Measurements from ENCODE around the gene SEC24A. TPM values are rescaled to one million over a fixed set of nuclear protein-coding genes. Genes with fewer than 3 reads are reported as not detected.
"Not testable (repeated sequence)": the region's sequence is repeated elsewhere in the genome, so short reads cannot be mapped to it uniquely, and the experiment has no call there.

The SEC24A gene
- total RNA-seq (2014; rRNA removed) (5.6 and 7.7 TPM in 2 replicates), Bru-seq, nascent RNA (percentile 74 among the genes with signal in this experiment), BruChase-seq, experiment 1, labeled RNA remaining after a 6-hour chase (percentile 87 among the genes with signal in this experiment), BruChase-seq, experiment 2, labeled RNA remaining after a 2-hour chase (percentile 83 among the genes with signal in this experiment)
- long read RNA-seq, full-length matches to known transcripts, result 15 of 36 reads
- long read RNA-seq, partial matches to known transcripts, result 12 of 36 reads
- long read RNA-seq, other reads (novel, unspliced or antisense), result 9 of 36 reads

DNA sequence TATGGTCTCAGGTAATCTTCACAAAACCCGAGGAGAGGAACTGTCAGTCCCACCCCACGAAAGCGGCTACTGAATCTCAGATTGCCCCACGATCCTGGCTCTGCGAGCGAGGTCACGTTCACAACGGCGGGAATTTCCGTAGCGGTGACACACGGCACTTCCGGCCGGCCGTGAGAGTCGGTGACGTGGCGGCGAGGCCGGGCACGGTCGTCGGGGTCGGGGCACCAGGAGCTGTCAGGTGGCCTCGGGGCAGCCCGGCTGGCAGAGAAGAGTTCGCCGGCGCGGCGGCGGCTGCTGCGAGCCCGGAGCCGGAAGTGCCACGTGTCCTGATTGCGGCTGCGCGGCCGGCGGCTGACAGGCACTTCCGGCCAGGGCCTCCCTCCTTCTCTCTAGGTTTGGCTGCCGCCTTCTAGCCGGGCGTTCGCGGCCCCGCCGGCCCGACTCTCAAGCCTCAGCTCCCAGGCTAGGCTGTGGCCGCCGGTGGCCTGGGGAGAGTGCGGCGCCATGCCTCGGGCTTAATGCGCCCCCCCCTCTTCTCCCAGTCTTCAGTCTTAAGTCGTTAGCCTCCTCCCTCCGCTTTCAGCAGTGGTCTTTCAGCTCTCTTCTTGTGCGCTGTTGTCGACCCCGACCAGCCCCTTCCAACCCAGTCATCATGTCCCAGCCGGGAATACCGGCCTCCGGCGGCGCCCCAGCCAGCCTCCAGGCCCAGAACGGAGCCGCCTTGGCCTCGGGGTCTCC is at the start of gene SEC24A:
SEC24A (plus strand) TSS at position 361 of the 738 bp plus-strand sequence; CDS start at position 653, 292 bp downstream.
- DNase-seq (peak; percentile 81), ATAC-seq (peak; percentile 88)
- H3F3A ChIP-seq (ENCODE audit: low read length, unreplicated experiment), result no peaks in the 10 kb centered on the region
- no peaks in the 10 kb centered on the region for H3K9me3 ChIP-seq (ENCODE audit: low read length)
- TF ChIP-seq, protein P1, sequence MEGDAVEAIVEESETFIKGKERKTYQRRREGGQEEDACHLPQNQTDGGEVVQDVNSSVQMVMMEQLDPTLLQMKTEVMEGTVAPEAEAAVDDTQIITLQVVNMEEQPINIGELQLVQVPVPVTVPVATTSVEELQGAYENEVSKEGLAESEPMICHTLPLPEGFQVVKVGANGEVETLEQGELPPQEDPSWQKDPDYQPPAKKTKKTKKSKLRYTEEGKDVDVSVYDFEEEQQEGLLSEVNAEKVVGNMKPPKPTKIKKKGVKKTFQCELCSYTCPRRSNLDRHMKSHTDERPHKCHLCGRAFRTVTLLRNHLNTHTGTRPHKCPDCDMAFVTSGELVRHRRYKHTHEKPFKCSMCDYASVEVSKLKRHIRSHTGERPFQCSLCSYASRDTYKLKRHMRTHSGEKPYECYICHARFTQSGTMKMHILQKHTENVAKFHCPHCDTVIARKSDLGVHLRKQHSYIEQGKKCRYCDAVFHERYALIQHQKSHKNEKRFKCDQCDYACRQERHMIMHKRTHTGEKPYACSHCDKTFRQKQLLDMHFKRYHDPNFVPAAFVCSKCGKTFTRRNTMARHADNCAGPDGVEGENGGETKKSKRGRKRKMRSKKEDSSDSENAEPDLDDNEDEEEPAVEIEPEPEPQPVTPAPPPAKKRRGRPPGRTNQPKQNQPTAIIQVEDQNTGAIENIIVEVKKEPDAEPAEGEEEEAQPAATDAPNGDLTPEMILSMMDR (conservative IDR thresholded peaks at IDR 0.05; ENCODE audit: low read depth, low read length), result no peak
- TF ChIP-seq EZH2 (IDR thresholded peaks at IDR 0.05; ENCODE audit: low read length, unreplicated experiment) (no peak), EZH2phosphoT487 (IDR thresholded peaks at IDR 0.05; ENCODE audit: borderline replicate concordance, low read length) (no peak)
- H4K20me1 ChIP-seq (ENCODE audit: low read length), result 0 out of 2 replicates have a peak, but pooled peaks cover 3% of the 10 kb centered on the region
- peak within 1 kb of the TSS; percentile 93 for H2AFZ ChIP-seq (ENCODE audit: low read length)
- intact Hi-C loops (cut with micrococcal nuclease), result loop anchor here (1.0 kb wide), 1 partner anchor 16 kb away; the partner anchor contains the start of gene SAR1B
- peaks cover 14% of the 10 kb centered on the region for H3K4me1 ChIP-seq (ENCODE audit: insufficient read depth, low read length)
- H3K79me2 ChIP-seq (ENCODE audit: low read length), result peaks cover 53% of the 10 kb centered on the region
- ChIA-PET POLR2A (ENCODE audit: unreplicated experiment) (no interaction called here), CTCF (interaction anchor here (0.5 kb wide), 1 partner anchor 121 kb away, joined by 8 read pairs; no protein-coding TSS in a partner anchor)
- H3K27me3 ChIP-seq (ENCODE audit: low read length), result no peaks in the 10 kb centered on the region
- no peaks in the 10 kb centered on the region for H3K36me3 ChIP-seq (ENCODE audit: low read depth, low read length)
- H3K4me3 ChIP-seq (ENCODE audit: low read length), result peak within 1 kb of the TSS; percentile 94
- no TSS peak for BruUV-seq (replicated peaks)
- H3K27ac ChIP-seq (ENCODE audit: low read length), result peak within 1 kb of the TSS; percentile 92
- peak within 1 kb of the TSS; percentile 98 for H3K4me2 ChIP-seq (ENCODE audit: low read length)
- H3K9ac ChIP-seq (ENCODE audit: low read length), result peak within 1 kb of the TSS; percentile 96
- H3K9me2 ChIP-seq (replicated peaks; ENCODE audit: low read length), result no peaks in the 10 kb centered on the region

DNA sequence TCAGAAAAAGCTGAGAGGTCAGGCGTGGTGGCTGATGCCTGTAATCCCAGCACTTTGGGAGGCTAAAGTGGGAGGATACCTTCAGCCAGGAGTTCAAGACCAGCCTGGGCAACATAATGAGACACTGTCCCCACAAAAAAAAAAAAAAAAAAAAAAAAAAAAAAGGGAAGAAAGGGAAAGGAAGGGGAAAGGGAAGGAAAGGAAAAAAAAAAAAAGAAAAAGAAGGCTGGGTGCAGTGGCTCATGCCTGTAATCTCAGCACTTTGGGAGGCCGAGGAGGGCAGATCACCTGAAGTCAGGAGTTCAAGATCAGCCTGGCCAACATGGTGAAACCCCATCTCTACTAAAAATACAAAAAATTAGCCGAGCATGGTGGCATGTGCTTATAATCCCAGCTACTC is 48.8 kb upstream of the SEC24A start:
- peaks cover 12% of the 10 kb centered on the region for H3K36me3 ChIP-seq (ENCODE audit: low read depth, low read length)
- POLR2A ChIA-PET (ENCODE audit: unreplicated experiment); H3K9me2 ChIP-seq (replicated peaks; ENCODE audit: low read length); BruUV-seq (replicated peaks); H3K4me3 ChIP-seq (ENCODE audit: low read length); H3F3A ChIP-seq (ENCODE audit: low read length, unreplicated experiment); H3K4me2 ChIP-seq (ENCODE audit: low read length); intact Hi-C loops (cut with micrococcal nuclease); H3K79me2 ChIP-seq (ENCODE audit: low read length); H3K9me3 ChIP-seq (ENCODE audit: low read length); H4K20me1 ChIP-seq (ENCODE audit: low read length); DNase-seq; CTCF ChIA-PET; H3K27ac ChIP-seq (ENCODE audit: low read length); H3K27me3 ChIP-seq (ENCODE audit: low read length); H2AFZ ChIP-seq (ENCODE audit: low read length); H3K9ac ChIP-seq (ENCODE audit: low read length); ATAC-seq: not testable (repeated sequence)
- H3K4me1 ChIP-seq (ENCODE audit: insufficient read depth, low read length), result peaks cover 12% of the 10 kb centered on the region; the same call in 1 of the 2 replicates

DNA sequence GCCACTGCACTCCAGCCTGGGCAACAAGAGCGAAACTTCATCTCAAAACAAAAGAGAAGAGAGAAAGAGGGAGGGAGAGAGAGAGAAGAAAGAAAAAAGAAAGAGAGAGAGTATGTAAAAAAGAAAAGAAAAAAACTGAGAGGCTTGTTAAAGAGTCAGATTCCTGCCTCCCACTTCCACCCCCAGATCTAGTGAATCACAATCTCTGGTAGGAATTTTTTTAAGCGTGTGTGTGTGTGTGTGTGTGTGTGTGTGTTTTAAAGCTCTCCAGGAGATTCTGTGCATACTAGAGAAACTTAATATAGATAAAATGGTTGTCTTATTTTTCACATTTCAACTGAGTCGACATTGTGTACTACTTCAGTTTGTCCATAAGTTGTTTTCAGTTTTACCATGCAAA is 48.0 kb upstream of the SEC24A start:
- POLR2A ChIA-PET (ENCODE audit: unreplicated experiment), result no interaction called here
- no peak overlapping the region for H3K27ac ChIP-seq (ENCODE audit: low read length)
- TF ChIP-seq EZH2phosphoT487 (IDR thresholded peaks at IDR 0.05; ENCODE audit: borderline replicate concordance, low read length), result no peak
- no peak overlapping the region for H3K9ac ChIP-seq (ENCODE audit: low read length)
- no peaks in the 10 kb centered on the region for H3K27me3 ChIP-seq (ENCODE audit: low read length)
- no TSS peak for BruUV-seq (replicated peaks)
- no peak overlapping the region for H3K4me2 ChIP-seq (ENCODE audit: low read length)
- H2AFZ ChIP-seq (ENCODE audit: low read length), result no peak overlapping the region
- no peaks in the 10 kb centered on the region for H3K9me2 ChIP-seq (replicated peaks; ENCODE audit: low read length)
- ATAC-seq, result no peak
- no peaks in the 10 kb centered on the region for H3K79me2 ChIP-seq (ENCODE audit: low read length)
- DNase-seq, result no peak
- no peaks in the 10 kb centered on the region for H3K9me3 ChIP-seq (ENCODE audit: low read length)
- H3K4me3 ChIP-seq (ENCODE audit: low read length), result no peak overlapping the region
- CTCF ChIA-PET, result no interaction called here
- H3F3A ChIP-seq (ENCODE audit: low read length, unreplicated experiment), result no peaks in the 10 kb centered on the region
- no peaks in the 10 kb centered on the region for H4K20me1 ChIP-seq (ENCODE audit: low read length)
- H3K36me3 ChIP-seq (ENCODE audit: low read depth, low read length), result peaks cover 17% of the 10 kb centered on the region
- H3K4me1 ChIP-seq (ENCODE audit: insufficient read depth, low read length), result peaks cover 12% of the 10 kb centered on the region; the same call in 1 of the 2 replicates
- intact Hi-C loops (cut with micrococcal nuclease), result no loop called here
